GM21390 (cell line): ENCODE results near the gene PRR36.
"Not testable (repeated sequence)": the region's sequence is repeated elsewhere in the genome, so short reads cannot be mapped to it uniquely, and the experiment has no call there.

Source experiments
- ATAC-seq: cut with Tn5 transposase; IDR thresholded peaks from one replicate; pipeline ENCODE4 v1.9.1; 2021; ENCODE audit not compliant: unreplicated experiment

PRR36 gene

DNA sequence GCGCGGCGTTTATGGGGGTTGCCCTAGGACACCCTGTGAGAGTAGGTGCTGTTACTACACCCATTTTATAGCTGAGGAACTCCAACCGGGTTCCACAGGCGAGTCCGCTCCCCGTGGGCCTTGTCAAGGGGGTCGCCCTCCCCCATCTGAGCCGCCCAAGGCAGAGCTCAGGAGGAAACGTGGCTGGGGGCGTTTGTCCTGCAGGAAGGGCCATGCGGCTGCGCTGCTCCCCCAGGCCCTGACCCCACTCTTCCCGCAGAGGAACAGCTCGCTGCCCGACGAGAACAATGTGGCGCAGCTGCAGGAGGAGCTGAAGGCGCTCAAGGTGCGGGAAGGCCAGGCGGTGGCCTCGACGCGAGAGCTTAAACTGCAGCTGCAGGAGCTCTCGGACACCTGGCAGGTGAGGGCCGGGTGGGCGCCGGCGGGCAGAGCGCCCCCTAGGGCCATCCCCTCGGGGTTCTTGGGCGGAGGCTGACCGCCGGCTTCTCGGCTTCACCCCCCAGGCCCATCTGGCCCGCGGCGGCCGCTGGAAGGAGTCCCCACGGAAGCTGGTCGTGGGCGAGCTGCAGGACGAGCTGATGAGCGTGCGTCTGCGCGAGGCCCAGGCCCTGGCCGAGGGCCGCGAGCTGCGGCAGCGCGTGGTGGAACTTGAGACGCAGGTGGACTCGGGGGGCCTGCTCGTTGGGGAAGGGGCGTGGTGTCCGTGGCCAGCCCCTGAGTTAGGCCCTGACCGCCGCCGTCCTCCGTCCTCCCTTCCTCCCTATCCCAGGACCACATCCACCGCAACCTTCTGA lies 12.4 kb downstream of the PRR36 start:
- ATAC-seq: no peak

DNA sequence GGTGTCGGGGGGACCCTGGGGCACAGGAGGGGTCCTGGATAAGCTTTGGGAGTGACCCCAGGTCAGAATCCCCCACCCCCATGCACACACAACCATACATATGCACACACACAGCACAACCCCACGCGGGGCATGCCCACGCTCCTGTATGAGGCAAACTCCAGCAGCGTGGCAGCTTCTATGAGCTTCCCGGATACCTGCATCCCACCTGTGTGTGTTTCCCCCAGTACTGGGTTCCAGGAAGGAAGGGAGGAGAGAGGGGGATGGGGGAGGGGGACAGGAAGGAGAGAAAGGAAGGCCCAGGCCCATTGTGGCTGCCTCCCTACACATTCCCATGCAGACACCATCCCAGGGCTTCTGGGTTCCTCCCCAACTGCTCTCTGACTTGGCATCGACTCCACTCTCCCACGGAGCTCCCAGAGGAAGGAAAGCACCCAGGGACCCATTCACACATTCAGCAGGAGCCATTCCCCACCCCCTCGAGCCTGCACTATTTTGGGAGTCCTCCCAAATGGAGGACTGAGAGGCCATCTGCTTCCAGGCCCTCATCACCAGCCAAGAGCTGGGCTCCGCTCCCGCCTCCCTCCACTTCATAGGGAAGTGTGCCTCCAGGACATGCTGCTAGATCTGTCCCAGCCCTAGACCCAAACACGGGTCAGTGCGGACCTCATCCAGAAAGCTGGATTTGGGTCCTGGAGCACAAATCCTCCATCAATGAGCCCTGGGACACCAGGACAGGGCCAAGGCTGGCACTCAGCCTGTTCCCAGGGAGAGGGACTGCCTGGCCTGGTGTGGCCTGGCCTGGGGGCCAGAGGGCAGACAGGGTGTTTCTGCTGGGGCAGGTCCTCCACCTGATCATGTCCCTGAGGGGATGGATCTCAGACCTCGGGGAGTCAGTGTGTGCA lies 13.2 kb downstream of the PRR36 start:
- ATAC-seq: no peak

DNA sequence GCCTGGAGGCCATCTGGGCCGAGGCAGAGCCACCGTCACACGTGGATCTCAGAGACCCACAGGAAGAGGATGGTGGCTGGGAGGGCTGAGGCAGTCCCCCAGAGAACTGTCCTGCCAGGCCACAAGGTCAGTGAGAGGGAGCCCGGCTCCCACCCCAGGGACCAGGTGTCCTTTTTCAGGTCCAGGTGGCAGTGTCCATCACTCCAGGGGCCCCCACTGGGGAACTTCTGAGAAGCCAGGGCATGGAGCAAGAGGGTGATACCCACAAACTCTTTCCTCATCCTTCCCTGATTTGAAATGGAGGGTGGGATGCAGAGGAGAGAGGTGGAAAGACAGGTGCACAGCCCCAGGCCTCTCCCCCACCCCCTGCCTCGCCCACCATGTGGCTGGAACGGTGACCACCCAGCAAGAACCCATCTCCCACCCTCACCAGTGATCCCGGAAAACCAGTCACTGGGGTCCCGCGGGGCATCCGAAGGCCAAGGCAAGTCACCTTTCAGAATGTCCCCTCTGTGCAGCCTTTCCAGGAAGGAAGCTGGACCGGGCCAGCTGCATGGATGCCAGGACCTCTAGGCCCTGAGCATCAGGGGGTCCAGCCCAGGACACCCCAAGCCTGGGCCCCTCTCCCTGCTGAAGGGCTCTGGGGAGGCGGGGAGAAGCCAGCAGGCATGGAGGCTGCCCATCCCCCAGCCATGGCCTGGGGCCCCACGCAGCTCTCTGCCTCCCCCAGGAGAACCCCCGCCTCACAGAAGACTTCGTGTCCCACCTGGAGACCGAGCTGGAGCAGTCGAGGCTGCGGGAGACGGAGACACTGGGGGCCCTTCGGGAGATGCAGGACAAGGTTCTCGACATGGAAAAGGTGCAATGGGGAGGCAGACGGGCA lies 14.1 kb downstream of the PRR36 start:
- ATAC-seq: no peak

DNA sequence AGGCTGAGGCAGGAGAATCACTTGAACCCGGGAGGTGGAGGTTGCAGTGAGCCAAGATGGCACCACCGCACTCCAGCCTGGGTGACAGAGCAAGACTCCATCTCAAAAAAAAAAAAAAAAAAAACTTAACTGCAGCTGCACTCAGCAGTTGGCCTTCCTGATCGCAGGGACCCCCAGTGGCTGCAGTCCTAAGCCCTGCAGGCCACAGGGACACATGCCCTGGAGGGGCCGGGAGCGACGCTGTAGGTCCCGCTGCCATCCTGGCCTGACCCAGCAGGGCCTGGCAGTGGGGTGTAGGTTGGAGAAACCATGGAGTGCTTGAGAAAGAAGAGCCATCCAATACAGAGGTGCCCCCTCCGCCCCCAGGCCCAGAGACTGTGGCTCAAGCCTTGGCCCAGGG lies 15.1 kb downstream of the PRR36 start:
- ATAC-seq: not testable (repeated sequence)

DNA sequence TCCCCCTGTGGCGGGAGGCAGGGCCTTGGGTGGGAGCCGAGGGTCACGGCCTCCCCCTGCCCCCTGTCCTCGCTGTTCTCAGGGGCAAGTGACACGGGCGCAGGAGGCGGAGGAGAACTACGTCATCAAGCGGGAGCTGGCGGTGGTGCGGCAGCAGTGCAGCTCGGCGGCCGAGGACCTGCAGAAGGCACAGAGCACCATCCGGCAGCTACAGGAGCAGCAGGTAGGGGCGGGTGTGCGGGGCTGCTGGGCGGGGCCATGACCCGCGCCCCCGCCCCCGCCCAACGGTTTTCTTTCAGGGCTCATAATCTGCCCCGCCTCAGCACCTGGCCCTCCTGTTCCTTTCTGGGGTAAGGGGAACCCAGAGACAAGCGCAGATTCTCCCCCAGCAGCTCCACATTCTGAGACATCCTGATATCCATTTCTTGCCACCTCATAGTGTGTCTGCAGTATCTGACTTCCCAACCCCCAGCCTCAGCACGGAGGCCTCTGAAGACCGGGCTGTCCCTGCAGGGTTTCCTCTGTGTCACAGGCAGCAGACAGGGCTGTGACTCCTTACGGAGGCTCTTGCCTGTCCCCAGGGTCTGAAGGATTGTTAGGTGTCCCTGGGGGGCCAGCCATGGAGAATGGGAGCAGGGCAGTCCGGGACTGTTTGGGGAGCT lies 15.9 kb downstream of the PRR36 start:
- no peak for ATAC-seq

DNA sequence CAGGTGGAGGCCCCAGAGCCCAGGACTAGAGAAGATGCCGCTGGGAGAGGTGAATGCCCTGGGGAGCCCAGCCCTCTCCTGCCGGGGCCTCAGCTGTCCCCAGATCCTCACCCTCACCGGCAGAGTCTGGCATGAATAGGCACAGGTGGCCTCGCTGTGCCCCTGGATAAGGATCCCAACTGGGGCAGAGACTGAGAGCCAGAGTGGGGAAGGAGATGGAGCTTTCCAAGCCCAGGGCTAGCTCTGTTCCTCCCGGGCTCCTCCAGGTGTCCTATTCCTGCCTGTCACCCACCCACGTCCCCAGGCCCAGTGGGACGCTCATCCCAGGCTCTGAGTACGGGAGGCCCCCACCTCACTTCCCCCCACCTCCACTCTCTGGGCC lies 16.5 kb downstream of the PRR36 start:
- ATAC-seq: no peak

DNA sequence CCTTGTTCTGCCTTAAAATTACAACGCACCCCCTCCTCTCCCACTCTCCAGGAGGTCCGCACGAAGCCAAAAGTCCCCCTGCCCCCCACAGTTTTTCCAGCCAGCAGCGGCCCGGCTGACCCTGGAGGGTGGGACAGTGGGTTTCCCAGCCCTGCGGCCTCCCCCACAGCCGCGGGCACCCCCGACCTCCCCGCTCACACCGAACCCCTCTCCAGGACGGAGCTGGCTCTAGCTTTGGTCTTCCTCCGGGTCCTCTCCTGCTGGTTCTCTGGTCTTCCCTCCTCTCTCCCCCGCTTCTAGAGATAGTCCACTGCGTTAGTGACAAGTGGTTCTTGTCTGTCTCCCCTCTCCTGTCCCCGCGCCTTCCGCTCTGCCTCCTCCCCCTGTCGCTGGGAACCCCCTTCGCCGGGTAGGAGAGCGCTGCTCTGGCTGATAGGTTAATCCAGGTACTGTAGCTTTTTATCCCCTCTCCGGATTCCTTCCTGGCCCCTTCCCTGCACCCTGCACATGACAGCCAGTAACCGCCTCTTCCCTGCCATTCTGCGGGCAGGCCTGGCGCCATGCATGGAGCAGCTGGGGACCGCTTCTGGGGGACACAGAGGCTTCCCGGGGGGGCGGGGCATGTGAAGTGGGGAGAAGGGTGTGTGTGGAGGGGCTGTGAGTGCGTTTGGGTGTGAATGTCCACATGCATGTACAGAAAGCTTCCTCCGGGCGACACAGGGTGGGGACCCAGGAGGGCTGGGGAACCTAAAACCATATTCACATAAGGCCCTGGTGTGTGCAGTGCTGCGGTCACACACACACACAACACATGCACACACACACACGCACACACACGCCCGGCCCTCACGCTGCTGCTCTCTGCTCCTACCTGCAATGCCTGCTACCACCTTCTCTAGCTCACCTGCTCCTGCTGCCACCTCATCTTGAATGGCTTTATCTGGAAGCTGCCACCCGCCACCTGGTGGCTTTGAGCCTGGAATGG lies 17.2 kb downstream of the PRR36 start:
- ATAC-seq: no peak

DNA sequence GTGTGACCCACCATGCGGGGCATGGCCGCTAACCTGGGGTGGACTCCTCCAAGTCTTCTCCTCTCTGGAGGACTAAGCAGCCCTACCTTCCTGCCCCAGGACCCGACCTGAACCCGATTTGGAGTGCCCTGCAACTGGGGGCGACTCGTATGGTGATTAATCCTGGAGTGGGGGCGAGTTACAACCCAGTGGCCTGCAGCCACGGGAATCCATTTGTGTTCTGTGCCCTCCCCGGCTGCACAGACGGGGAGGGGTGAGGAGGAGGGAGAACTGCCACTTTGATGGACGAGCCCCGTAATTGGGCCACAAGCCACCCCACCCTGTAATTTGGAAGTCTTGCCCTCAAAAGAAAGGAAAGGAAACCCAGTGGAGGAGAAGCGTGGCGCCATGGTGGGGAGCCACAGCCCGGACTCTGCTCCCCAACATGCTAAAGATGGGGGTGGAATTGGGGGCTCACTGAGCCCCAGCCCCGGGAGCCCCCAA lies 18.0 kb downstream of the PRR36 start:
- ATAC-seq: no peak

DNA sequence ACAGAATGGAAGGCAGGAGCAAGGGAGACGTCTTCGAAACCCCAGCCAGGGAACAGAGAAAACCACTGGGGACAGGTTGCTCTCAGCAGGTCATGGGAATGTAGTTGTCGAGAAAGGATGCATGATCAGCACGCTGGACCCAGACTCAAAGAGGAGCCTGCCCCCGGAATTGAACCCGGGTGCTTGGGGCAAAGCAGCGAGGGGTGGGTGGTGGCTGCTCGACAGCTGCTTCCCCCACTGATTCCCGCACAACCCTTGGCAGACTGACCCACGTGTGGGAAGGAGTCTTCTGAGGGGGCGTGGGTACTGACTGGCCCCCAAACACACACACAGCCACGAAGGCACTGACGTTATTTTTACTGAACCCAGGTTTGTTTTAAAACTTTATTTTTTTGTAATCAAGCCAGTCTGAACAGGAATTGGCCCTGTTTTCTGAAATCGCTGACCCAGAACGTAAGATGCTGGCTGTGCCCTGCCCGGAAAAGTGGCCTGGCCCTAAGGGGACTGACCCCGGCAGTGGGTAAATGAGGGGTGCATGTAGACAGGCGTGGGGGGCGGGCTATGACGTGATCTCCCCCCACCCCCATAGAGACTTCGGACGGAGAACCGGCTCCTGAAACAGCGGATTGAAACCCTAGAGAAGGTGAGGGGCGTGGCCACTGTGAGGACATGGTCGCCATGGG lies 18.6 kb downstream of the PRR36 start:
- ATAC-seq: no peak

DNA sequence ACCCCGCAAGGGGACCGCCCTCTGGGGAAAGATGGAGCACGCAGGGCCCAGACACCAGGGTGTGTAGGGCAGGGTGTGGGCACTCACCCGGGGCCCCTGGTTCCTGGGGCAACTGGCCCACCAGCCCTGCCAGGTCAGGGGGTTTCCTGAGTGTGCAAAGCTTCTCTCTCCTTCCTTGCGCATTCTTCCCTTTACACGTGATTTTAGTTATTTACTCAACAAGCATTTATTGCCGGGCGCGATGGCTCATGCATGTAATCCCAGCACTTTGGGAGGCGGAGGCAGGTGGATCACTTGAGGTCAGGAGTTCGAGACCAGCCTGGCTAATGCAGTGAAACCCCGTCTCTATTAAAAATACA lies 20.4 kb downstream of the PRR36 start:
- no peak for ATAC-seq

DNA sequence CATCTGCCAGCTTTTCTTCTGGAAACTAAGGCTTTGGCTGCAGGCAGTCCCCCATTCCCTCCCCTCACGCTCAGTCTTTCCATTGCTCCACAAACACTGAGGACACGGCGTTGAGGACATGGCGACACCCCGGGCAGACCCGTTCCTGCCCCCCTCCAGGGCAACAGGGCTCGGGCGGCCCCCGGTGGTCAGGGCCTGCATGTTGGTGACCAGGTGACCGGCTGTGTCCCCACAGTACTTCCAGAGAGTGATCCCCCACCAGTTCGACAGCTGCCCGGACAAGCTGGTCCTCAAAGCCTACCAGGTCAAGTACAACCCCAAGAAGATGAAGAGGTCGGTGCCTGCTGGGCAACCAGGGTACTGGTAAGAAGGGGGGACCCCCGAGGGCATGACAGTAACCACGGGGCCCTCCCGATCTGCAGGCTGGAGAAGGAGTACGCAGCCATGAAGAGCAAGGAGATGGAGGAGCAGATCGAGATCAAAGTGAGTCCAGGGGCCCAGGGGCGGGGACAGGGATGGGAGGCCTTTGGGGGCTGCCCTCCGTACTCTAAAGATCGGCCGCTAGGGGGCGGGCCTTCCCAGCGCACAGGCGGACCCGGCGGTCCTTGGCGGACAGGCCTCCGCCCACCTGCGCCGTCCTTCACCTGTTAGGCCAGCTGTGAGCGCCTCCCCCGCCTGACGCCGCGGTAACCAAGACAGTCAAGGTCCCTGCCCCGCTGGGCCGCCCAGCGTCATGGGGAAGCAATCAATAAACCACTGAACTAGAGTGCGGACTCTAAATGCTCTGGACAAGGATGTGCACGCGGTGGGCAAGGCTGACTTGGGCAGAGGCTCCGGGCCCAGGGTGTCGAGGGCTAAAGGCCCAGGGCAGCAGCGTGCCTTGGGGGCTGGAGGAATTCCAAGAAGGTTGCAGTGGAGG lies 21.1 kb downstream of the PRR36 start:
- ATAC-seq: no peak

DNA sequence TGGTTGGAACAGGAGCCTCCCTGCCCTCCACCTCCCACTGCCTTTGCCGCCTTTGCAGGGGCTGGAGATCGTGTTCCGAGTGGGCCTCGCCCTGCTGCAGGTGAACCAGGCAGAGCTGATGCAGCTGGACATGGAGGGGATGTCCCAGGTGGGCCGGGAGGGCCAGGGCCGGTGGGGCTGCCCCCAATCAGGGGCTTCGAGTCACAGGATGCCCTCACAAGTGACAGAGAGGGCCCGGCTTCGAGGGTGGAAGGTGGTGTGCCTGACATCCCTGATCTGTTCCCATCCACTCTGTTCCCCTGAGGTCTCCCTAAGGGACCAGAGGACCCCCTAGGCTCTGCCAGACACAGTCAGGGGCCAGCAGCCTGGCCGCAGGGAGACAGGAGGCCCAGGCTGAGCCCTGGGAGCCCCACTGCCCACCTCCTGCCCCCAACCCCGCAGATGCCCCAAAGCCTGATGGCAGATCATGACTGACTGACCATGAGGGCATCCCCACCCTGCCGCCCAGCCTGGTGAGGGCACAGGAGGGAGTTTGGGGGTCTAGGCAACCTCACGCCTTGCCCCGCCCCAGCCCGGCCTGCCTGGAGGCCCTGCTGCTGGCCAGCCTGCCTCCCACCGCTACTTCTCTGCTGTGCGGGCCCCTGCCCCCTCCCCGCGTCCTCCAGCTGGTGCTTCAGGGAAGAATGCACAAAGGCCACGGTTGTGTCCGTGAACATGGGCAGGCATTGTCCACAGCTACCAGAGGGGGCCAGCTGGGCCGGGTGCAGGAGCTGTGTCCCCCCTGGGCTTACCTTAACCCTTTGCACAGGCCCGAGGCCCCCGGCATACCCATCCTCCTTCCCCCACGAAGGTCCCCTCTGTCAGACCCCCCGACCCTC lies 22.3 kb downstream of the PRR36 start:
- no peak for ATAC-seq

DNA sequence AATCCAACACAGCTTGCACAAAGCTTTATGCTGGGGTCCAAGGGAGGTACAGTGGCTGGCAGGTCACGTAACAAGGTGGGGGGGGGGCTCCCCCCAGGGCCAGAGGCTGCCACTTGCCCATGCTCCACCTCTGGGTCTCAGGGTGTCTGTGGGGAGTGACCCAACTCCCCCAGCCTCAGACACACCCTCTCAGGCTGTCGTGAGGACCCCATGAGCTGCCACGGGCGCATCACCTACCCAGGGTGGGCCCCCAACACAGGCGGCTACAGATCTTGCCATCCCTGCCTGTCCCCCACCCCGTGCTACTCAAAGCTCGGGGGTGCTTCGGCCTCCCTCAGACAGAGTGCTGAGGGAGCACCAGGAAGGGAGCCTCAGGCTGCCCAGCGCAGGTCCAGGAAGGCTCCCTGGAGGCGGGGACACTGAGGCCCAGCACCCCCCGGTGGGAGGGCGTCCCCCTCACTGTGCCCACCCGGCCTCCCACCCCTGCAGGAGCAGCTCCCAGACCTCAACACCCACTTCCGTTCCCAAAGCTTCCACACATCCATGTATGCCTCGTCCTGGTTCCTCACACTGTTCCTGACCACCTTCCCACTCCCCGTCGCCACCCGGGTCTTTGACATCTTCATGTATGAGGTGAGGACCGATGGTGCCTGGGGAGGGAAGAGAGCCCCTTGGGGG lies 23.1 kb downstream of the PRR36 start:
- no peak for ATAC-seq

DNA sequence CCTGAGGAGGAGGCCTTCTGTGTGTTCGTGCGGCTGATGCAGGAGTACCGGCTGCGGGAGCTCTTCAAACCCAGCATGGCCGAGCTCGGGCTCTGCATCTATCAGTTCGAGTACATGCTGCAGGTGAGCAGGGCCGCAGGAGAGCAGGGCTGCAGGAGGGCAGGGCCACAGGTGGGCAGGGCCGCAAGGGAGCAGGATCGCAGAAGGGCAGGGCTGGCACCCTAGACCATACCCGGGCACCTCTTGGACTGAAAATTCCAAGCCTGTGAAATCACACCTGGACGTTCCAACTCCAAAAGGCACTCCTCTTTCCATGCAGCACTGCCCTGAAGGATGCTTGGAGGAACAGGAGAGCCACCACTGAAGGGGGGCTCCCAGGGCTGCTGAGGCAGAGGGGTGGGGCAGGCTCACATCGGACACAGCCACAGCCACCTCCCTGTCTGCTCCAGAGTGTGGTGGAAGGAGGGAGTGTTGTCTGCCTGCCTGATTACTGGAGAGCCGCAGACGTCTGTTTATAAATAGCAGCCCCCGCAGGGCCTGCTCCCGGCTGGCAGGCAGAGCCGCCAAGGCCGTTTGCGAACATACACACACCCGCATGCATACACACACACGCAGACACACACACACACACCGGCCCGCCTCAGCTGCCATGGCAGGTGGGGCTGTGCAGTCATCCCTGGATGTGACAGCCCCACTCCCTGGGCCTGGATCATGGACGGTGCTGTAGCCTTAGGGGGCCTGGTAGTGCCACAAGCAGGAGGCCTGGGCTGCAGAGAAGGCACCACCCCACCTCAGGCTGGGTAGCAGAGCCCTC lies 24.0 kb downstream of the PRR36 start:
- no peak for ATAC-seq

DNA sequence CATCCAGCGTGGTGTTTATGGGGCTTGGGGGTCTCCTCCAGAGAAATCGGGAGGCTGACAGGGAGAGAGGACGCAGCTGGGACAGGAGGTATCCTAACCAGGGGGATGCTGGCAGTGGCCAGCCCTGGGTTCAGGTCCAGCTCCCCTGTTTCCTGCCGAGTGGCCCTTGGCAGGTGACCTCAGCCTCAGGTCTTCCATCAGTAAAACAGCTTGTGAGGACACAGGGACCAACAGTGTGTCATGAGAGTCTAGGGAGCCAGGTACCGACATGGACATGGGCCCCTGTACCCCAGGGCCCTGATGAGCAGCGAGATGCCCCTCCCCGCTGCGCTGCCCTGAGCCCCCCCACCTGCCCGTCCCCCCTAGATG lies 24.6 kb downstream of the PRR36 start:
- ATAC-seq: no peak
